GM19025 (cell line): ENCODE data around the gene ALDH3B2.
"Not testable (repeated sequence)": the region's sequence is repeated elsewhere in the genome, so short reads cannot be mapped to it uniquely, and the experiment has no call there.

ENCODE experiments used
- ATAC-seq: cut with Tn5 transposase; IDR thresholded peaks from one replicate; pipeline ENCODE4 v1.9.1; 2021; ENCODE audit warnings: mild to moderate bottlenecking, low read depth, moderate library complexity; ENCODE audit not compliant: unreplicated experiment

ALDH3B2 gene

DNA sequence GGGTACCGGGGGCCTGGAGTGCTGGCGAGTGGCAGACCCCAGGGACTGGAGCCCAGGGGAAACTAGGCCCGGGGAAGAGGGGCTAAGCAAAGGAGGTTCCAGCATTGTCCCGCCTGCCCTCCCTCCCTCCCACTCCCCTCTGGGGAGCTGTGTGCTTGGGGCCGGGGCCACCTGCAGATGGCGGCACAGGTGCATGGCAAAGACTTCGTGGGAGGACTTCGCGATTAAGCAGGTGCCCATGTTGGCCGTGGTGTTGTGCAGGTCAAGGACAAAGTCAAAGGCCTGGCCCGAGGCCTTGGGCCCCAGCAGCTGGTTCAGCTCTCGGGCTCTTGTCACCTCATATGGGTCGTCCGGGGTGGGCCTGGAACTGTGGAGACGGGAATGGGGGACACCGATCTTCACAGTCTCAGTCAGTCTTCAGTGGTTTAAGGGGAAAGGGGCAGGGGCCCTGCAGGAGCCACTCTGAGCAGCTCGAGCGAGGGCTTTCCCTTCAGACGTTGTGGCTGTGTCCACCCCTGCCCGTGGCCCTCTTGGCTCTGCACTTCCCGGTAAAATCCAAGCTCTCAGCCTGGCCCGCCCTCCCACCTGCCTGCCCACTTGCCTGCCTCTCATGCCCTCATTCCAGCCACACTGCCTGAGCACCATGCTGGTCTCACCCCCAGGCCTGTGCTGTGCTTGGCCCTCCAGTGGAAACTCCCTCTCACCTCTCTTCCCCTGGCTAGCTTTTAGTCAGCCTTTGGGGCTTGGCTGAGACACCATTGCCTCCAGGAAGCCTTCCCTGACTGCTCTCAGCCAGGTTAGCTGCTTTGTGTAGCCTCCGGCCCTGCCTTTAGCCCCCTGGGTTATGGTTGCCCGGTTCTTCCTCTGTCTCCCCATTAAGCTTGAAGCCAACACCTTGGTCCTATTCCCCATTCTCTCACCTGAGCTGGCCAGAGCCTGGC lies 28.6 kb downstream of the ALDH3B2 start:
- ATAC-seq: no peak

DNA sequence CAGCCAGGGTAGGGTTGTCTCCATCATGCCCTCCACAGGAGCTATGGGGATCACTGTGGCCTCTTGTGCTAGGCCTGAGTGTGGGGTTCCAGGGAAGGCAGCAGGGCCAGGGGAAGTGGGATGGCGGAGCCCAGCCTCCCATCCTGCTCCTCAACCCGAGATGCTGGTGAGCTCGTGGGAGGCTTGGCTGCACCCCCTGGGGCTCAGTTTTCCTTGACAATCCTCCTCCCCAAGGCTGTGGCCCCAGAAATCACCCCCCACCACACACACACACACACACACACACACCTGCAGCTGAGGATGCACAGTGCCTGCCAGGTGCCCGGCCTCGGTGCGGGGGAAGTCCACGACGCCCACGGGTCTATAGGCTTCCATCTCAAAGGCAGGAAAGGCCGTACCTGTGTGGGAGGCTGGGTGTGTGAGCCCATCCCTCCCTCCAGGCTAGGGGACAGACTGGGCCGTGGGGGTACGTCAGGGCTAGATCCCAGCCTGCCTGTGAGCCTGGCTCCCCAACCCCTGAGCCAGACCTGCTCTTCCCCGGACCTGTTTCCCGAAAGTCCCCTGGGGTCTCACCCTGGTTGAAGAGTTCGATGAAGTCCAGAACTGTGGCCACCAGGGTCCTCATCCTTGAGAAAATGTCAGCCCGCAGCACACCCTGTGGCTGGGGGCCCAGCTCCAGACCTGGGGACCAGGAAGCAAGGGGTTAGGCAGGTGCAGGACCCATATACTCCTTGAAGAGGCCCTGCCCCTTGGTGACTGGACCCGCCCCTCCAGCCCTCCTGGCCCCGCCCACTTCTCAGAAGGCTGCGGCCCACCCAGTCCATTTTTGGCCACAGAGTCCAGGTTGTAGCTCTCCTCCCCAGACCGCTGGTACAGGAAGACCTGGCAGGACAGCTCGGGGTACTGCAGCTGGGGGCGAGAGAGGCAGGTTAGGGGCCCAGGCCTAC lies 29.7 kb downstream of the ALDH3B2 start:
- ATAC-seq: no peak

- no peak for ATAC-seq
These were observed 30.4 kb downstream of the ALDH3B2 start for GRCh38 chr11:67644042-67644441.

- no peak for ATAC-seq
These were observed 32.0 kb downstream of the ALDH3B2 start for GRCh38 chr11:67642173-67643120.

DNA sequence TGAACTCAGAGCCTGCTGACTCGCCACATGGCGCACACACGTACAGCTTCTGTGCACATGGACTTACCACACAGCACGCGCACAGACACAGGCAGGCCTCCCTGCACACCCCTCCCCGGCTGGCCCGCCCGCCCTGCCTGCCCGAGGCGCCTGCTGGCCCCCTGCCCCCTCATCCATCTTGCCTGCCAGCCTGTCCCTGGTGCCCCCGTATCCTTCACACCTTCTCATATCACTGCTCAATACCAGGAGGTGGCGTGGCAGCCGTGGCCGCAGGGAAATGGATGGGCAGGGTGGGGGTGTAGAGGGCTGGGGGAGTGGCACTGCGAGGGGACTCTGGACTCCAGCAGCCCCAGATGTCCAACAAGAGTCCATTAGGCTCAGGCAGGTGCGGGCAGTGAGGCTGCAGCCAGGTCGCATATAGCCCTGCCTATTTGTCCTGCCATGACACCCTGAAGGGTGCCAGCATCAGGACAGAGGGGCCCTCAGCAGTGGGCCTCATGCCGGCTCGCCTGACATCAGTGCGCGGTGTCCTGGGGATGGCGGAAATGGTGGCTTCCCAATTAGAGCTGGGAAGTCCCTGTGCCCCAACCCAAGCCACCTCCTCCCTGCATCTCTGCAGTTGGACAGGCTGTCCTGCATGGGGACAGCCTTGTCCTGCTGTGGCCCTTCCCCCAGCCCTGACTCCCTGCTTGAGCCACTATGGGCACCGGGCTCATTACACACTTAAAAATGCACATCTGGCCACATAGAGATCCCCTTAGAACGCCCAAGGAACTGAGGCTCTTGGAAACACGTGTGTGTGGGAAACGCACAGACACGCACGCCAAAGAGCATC lies 32.9 kb downstream of the ALDH3B2 start:
- no peak for ATAC-seq

GRCh38 chr11:67640758-67641337 lies 33.6 kb downstream of the ALDH3B2 start:
- no peak for ATAC-seq

DNA sequence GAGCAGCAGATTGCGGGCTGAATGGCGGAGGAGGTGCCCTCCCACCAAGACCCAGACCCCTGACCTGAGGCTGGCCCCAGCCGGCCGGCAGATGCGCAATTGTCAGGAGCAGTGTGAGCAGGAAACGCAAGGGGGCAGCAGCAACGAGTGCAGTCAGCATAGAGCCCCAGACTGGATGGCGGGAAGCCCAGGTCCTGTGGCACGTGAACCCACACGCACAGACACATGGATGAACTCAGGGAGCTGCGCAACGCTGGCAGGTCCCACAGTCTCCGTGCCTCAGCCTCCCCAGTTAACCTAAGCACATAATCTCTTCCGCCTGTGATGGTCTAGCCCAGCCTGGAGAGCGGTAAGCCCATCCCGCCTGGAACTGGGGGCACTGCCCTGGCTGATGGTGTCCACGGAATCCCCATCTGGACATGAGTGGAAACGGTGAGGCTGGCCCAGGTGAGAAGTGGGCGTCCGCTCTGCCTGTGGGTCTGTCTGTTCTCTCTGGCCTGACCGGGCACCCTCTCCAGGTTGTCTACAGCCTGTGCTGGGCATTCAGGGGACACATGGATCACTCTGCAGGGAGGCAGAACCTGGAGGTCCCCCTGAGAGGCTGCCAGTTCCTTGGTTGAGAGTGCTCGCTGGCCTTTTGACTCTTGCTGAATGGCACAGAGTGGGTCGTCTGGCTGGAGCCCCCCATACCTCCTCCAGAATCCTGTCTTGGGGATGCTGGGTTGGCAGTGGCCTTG lies 34.2 kb downstream of the ALDH3B2 start:
- no peak for ATAC-seq

DNA sequence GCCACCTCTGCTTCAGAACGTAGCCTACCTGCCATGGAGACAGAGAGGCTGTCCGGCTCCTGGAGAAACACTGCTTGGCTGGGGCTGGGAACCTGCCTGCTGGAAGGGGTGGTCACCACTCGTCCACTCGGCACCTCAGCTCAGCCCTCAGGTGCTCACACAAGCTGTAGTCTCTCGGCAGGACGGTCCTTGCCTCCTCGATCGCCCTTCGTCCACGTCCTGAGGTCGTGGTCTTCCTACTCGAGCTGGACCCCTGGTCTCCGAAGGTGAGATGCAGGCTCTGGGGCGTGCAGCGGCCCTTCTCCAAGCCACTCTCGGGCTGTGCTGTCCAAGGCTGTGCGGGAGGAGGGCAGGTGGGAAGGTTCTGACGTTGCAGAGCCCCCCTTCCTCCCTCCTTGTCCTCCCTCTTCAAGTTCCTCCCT lies 35.0 kb downstream of the ALDH3B2 start, which contains the start of gene TBX10:
Gene TBX10 (minus strand): TSS at position 326 of the 422 bp plus-strand sequence. CDS start 291 bp downstream, at position 35.
- ATAC-seq: no peak

GRCh38 chr11:67638535-67639437 lies 35.6 kb downstream of the ALDH3B2 start:
- no peak for ATAC-seq

GRCh38 chr11:67637441-67637840 lies 37.0 kb downstream of the ALDH3B2 start:
- ATAC-seq: not testable (repeated sequence)

DNA sequence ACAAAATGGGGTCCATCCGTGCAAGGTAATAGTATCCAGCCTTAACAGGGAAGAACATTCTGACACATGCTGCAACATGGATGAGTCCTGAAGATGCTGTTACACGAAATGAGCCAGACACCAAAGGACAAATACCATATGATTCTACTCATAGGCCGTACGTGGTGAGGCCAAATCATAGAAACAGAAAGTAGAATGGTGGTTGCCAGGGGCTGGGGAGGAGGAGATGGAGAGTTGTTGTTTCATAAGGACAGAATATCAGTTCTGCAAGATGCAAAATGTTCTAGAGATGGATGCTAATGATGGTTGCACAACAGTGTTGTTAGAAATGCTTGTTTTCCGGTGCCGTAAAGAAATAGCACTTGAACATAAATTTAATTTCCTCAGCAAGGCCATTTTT lies 37.5 kb downstream of the ALDH3B2 start:
- no peak for ATAC-seq

DNA sequence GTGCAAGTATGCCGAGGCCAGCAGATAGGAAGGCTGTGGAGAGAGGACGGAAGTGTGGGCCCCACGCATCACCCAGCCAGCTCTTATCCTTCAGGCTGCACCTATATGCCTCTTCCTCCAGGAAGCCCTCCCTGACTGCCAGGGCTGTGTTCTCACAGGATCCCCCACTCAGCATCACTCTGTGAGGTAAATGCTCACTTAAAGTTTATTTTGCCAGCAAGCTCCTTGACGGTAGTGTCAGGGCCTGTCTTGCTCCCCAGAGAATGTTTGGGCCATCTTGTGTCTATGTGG lies 39.2 kb downstream of the ALDH3B2 start:
- no peak for ATAC-seq

- no peak for ATAC-seq
These were observed 39.8 kb downstream of the ALDH3B2 start for GRCh38 chr11:67634366-67635230.

- ATAC-seq: no peak
These were observed 40.6 kb downstream of the ALDH3B2 start for GRCh38 chr11:67633758-67634365.

DNA sequence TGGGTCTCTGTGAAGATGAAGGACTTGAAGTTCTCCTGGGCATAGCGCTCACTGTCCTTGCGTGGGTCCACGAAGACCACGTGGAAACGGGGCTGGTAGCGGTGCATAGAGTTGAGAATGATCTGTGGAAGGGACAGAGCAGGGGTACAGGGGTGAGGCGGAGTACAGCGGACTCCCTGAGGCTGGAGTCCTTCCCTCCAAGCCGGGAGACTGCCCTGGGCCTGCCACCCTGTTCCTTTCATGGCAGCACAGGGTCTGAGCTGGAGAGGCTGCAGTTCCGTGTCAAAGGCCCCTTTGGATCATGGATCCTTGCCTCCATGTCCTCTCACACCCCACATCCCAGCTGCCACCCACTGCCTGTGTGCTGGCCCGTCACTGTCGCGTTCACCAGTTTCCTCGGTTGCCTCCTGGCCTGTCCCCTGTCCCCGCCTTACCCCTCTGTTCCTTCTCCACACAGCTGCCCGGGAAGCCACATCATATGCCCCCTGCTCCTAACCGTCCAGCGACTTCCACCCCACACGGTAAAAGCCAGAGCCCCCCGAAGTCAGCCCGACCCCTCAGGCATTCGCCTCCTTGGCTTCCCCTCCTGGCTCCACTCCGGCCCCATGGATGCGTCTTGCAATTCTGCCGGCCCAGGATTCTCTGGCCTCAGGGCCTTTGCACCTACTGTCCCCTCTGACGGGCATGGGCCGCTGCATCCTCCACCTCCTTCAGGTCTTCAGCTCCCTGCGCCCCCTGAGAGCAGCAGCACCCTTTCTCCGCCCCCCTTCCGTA lies 41.3 kb downstream of the ALDH3B2 start:
- no peak for ATAC-seq
